Cardiac septum (tissue), 1 donor: ENCODE measurements around the gene GALNT11. TPM values are rescaled to one million over a fixed set of nuclear protein-coding genes. Genes with fewer than 3 reads are reported as not detected.
"Not testable (repeated sequence)": the region's sequence is repeated elsewhere in the genome, so short reads cannot be mapped to it uniquely, and the experiment has no call there.

Source experiments
- DNase-seq: peaks from one replicate; pipeline ENCODE4 v3.0.0-alpha.2; 2020; ENCODE audit warnings: low spot score
- intact Hi-C: fragments of 100-400 bp; cut with DNase I; formaldehyde crosslinking; loops from one replicate; pipeline ENCODE4 v1.14.0; 2022
- total RNA-seq: library from RNA; stranded (reverse); fragmentation: NEBNext Ultra II Directional; extraction: Animal tissue kit (Norgen Biotek cat#: 25700); gene quantifications from one replicate; pipeline ENCODE4 v1.2.1, GENCODE V29; 2021
- donor health status: DM: no; HTN: no; CAD: no.

Gene GALNT11
- total RNA-seq, 1 donor from 2014 or later, result 25.6 TPM

DNA sequence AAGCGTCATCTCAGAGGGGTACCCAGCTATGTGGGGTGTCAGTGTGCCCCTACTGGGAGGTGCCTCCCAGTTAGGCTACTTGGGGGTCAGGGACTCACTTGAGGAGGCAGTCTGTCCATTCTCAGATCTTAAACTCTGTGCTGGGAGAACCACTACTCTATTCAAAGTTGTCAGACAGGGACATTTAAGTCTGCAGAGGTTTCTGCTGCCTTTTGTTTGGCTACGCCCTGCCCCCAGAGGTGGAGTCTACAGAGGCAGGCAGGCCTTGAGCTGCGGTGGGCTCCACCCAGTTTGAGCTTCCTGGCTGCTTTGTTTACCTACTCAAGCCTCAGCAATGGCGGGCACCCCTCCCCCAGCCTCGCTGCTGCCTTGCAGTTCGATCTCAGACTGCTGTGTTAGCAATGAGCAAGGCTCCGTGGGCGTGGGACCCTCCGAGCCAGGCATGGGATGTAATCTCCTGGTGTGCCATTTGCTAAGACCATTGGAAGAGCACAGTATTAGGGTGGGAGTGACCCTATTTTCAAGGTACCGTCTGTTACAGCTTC lies 40.4 kb downstream of the GALNT11 start:
- not testable (repeated sequence) for DNase-seq

DNA sequence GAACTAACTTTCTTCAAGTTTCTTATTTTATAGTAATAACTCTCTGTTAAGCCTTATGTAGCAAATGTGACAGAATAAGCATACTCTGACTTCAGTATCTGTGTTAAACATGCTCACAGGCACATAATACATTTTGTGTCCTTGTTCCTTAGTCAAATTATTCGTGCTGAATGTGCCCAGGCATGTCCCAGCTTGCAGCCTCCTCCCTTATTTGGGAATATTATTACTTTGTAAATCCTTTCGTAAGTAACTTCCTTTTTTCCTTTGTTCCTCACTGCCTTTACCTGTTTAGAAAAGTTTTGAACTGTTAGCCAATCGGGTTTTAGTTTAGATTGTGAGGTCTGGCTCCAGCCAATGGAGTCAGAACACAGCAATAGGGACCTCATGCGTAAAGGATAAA lies 46.9 kb downstream of the GALNT11 start:
- no peak for DNase-seq
- intact Hi-C loops, result no loop called here

More for the DNA sequence above, 40.4 kb downstream of the GALNT11 start:
- intact Hi-C loops, result not testable (repeated sequence)

DNA sequence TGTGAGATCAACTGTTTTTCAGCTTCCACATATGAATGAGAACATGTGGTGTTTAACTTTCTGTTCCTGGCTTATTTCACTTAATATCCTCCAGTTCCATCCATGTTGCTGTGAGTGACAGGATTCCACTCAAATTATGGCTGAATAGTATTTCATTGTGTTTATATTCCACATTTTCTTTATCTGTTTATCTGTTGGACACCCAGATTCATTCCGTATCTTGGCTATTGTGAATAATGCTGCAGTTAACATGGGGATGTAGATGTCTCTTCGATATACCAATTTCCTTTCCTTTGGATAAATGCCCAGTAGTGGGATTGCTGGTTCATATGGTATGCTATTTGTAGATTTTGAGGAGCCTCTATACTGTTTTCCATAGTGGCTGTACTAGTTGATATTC lies 47.9 kb downstream of the GALNT11 start:
- DNase-seq, result no peak
- intact Hi-C loops, result no loop called here

DNA sequence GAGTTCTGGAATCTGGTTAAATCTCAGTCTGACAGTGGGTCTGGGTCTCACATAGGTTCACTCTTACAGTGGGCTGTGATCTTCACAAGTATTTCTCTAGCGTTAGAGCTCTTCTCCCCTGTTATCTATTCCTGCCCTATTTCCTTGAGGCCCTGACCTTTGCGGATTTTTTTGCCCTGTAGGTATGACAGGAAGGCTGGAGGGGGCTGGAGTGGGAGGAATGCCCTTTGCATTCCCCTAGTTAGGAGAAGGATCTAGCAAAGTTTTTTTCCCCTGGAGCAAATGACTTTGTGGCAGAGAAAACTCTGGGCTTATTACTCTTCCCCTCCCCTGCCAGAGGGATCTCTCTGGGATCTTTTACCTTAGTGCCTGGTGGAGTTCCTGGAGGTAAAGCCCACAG lies 49.2 kb downstream of the GALNT11 start:
- intact Hi-C loops, result no loop called here
- DNase-seq, result no peak

DNA sequence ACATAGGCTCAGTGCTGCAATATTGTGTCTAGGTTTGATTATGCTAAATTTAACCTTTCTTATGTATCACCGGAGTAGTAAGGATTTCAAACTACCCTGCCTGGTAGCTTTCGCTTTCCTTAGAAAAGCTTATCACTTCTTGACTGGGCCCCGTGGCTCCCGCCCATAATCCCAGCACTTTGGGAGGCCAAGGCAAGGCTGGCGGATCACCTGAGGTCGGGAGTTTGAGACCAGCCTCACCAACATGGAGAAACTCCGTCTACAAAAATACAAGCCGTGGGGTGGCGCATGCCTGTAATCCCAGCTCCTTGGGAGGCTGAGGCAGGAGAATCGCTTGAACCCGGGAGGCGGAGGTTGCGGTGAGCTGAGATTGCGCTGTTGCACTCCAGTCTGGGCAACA lies 49.9 kb downstream of the GALNT11 start:
- DNase-seq, intact Hi-C loops: not testable (repeated sequence)

DNA sequence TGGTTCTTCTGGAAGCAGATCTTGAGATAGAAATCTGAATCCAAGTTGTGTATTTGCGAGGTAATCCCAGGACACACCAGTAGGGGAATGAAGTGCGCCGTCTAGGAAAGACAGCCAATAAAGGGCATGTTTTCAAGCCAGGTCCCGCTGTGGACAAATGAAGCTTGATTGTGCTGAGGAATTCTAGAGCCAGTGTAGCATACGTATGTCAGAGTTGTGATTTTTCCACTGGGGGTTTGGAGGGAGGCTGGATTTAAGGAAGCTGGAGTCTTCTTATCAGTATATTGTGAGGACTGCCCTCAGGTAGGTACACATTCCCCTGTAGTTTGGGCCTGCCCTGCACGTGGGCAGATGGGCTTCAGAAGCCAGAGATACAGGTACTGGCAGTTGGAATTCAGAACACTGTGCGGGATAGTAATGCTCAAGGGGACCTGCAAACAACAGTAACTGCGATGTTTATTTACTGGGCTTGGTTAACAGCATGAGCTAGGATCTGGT lies 50.9 kb downstream of the GALNT11 start:
- intact Hi-C loops, result no loop called here
- DNase-seq, result no peak

DNA sequence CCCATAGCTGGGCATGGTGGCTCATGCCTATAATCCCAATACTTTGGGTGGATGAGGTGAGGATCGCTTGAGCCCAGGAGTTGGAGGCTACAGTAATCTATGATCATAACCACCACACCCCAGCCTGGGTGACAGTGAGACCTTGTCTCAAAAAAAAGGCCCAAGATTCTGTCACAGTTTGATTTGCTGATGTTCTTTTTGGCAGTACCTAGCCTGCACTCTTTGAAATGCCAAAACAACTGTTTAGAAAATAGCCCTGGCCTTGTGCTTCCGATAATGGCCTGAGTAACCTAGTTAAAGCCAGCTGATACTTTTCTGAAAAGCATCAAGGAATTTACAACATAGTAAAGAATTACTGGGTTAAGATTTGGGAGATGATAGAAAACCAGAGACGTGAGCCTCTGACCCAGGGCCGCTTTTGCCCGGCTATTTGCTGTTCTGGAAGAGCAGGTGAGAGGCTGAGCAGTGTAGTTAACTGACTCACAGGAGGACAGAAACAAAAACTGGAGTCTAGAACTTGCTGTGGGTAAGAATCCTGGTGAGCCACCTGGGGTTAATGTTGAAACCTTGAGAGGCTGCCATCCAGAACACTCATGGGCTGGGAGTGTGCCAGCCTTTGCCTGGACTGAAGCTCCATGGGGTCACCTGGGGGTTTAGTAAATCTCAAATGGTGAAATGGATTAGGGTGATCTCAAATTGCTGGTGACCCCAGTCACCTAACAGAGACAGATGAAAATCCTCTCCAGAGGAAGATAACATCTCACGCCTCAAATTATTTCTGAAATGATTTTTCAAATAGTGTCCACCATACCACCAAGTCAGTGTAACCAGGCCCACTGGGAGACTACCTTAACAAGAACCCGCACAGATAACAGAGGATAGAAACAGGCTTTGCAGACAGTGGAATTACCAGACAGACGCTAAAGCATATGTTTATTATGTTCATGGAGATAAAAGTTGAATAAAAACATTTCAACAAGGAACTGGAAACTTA lies 51.8 kb downstream of the GALNT11 start:
- intact Hi-C loops, result no loop called here
- no peak for DNase-seq

DNA sequence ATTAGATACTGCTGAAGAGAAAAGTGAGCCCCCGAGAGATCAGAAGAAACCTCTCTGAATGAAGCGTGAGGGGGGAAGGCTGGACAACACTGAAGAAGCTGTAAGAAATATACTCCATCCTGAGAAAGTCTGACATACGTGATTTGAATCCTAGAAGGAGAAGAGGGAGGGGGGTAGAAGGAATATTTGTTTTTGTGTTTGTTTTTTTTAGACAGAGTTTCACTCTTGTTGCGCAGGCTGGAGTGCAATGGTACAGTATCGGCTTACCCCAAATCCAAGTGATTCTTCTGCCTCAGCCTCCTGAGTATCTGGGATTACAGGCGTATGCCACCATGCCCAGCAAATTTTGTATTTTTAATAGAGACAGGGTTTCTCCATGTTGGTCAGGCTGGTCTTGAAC lies 52.6 kb downstream of the GALNT11 start:
- DNase-seq, result no peak
- intact Hi-C loops, result no loop called here

DNA sequence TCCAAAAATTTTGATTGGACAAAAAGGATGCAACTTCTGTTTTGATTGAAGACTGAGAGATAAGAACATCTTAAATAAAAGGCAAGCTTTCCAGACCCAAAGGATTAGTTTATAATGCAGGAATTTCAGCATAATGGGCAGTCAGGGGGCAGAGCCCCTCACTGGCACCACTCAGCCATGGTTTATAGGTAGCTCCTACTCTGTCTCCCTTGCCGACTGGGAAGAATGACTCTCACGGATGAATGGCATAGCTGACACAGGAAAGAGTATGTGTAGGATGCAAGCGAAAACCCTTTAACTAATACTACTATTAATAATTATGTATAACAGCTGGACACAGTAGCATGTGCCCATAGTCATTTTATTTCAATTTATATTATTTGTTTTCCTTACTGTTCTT lies 53.3 kb downstream of the GALNT11 start:
- no peak for DNase-seq
- intact Hi-C loops, result no loop called here

DNA sequence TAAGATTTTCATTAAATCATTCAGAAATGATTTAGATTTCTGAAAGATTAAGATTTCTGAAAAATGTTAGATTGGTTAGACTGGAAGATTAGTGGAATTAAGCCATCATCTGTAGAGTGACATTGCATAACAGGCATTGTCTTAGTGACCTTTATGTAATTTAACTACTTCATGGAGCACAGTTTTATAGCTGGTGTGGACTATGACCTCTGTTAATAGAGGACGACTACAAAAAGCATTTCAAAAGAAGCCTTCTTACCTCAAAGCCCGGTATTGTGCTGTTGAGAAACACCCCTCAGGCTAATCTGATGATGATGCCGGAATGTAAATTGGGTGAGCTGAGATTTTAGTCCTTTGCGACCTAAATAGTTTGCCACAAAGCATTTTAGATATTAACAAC lies 55.6 kb downstream of the GALNT11 start:
- no peak for DNase-seq
- intact Hi-C loops, result no loop called here

DNA sequence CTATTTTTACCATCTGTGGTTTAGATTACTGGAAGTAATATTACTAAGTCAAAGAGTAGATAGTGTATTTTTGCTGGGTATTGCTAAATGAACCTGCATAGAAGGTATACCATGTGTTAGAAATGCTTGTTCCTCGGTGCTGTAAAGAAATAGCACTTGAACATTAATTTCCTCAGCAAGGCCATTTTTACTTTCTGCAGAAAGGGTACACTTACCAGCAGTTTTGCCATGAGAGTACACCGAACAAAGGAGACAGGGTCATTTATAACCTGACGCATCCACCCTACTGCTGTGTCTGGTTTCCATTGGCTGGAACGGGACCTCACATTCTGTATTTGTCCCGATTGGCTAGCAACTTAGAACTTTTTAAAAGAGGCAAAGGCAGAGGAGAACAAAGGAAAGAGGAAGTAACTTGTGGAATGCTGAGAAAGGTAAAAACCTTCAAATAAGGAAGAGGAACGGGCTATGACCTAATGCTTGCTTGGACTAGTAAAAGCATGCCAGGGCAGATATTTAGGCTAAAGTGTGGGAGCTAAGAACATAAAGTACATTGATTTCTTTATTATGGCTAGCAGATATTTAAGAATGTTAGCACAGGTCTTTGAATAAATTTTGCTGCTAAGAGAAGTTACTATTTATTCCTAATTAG lies 56.7 kb downstream of the GALNT11 start:
- DNase-seq, intact Hi-C loops: not testable (repeated sequence)

DNA sequence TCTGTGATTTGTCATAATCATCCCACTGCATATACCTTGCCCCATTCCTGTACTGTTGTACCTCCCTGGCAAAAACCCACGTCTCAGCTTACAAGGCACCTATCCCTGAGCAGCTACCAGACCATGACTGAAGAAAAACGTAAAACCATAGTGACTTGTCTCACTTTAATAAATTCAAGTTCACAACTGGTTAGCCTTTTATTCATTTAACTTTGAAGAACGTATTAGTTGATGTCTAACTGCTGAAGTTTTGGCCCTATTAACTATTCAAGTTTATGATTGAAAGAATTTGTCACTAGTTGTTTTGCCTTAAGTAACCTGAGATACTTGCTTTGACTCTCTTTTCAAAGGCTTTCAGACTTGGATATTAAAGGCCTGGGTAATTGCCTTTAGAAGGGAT lies 59.7 kb downstream of the GALNT11 start:
- no peak for DNase-seq
- intact Hi-C loops, result no loop called here

DNA sequence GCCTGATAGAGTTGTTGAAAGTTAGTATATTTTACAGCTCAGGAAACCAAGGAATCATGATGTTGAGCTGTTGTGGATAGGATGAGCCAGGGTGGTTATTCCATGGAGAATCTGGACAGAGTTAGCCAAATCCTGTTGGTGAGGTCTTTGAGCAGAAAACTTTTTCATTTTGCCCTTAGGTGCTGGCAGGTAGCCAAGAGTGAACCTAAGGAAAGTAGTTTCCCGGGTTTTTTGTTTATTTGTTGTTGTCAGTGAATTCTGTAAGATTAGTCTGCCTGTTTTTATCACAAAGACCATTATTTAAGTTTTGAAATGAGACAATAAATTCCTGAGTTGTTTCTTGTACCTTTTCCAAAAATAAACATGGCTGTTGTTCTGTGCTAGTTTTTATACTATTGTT lies 61.0 kb downstream of the GALNT11 start:
- intact Hi-C loops, result no loop called here
- no peak for DNase-seq

DNA sequence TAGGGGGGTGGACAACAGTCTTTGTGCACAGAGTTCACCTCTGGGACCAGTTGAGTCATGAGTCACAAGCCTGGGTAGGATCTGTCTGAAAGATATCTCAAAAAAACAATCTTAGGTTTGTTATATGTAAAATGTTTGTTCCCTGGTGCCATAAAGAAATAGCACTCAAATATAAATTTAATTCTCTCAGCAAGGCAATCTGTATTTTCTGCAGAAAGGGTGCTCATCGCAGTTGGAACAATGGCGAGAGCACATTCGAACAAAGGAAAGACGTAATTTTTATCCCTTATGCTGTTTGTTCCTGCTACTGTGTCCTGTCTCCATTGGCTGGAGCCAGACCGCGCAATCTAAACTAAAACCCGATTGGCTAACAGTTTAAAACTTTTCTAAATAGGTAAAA lies 63.7 kb downstream of the GALNT11 start:
- intact Hi-C loops, result no loop called here

DNA sequence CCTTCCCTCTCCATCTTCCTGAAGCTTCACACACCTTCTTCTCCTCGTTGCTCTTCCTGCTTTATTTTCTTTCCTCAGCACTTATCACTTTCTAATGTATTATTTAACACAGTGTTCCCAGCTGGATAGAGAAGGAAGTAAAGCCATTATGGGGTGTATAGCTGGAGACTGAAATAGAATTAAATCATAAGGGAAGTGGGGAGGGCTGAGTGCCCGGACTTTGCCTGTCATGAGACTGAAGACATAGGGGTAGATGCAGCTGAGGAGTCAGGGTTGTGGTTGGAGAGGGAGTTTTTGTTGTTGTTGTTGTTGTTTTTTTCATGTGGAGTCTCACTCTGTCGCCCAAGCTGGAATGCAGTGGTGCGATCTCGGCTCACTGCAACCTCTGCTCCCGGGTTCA lies 65.3 kb downstream of the GALNT11 start:
- DNase-seq, result no peak
- intact Hi-C loops, result no loop called here

More for the DNA sequence above, 63.7 kb downstream of the GALNT11 start:
- DNase-seq, result no peak

DNA sequence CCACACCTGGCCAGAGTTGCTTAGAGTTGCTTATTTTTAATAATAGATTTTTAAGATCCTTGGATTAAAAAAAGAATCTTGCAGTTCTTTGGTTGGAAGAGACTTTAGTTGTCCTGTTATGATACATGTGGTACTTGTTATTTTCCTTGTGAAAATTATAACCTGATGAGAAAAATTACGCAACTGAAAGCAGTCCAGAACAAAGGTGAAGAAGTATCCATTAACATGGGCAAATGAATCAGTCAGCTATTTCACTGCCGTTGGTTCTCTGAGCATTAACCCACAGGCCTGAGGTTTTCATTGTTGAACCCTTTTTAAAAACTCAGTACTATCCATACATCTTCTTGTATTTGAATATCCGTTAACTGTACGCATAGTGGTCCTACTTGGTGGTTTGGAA lies 68.2 kb downstream of the GALNT11 start:
- DNase-seq, result no peak

DNA sequence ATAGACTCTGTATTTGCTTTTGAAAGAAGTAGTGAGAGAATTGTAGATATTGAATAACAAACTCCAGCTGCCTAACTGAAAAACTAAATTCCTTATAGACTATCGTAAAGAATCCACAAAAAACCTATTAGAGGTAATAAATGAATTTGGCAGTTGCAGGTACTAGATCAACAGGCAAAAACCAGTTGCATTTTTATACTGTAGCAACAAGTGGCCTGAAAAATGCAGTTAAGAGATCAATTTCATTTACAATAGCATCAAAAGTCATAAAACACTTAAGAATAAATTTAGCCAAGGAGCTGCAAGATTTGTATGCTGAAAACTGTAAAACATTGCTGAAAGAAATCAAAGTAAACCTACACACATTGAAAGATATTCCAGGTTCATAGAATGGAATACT lies 70.3 kb downstream of the GALNT11 start:
- intact Hi-C loops, result no loop called here
- DNase-seq, result no peak

More for the DNA sequence above, 68.2 kb downstream of the GALNT11 start:
- intact Hi-C loops, result no loop called here

DNA sequence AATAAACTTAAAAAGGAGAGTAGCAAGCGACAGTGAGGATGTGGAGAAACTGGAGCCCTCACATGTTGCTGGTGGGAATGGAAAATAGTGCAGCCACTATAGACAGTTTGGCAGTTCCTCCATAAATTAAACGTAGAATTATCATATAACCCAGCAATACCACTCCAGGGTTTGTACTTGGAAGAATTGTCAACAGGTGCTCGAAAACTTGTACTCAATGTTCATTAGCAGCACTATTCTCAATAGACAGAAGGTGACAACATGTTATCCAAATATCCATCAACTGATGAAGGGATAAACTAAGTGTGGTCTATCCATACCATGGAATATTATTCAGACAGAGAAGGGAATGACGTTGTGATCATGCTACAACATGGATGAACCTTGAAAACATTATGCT lies 71.9 kb downstream of the GALNT11 start:
- intact Hi-C loops, result no loop called here
- DNase-seq, result no peak

DNA sequence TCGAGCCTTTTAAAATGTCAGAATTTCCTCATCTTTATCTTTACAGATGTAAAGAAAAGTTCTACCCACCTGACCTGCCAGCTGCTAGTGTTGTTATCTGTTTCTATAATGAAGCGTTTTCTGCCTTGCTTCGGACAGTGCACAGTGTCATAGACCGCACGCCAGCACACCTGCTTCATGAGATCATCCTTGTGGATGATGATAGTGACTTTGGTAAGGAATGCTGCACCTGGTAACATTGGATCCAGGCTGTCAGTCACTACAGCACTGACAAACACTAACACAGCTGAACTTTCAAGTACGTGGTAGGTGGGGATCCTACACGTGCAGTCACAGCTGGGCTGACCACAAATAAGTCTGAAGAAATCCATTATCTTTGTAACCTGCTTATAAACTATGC lies 77.6 kb downstream of the GALNT11 start:
- intact Hi-C loops, result no loop called here

DNA sequence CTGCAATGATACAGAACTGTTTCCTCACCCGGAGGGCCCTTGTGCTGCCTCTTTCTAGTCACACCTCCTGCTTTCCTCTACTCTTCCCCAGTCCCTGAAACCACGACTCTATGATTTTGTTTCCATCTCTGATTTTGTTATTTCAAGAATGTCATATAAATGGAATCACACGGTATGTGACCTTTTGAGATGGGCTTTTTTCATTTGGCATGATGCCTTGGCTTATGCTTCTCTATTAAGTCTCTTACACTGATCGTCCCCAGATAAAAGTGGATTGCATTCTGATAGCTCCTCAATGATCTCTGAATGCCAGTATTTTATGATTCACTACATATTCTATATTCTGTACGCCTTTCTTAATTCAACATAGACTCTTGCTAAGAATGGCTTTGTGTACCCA lies 78.2 kb downstream of the GALNT11 start:
- no peak for DNase-seq
- intact Hi-C loops, result no loop called here

More for the DNA sequence above, 77.6 kb downstream of the GALNT11 start:
- DNase-seq, result no peak
